H4 (cell line): ENCODE measurements around the gene ANKRD12. TPM values are rescaled to one million over a fixed set of nuclear protein-coding genes. Genes with fewer than 3 reads are reported as not detected.
A peak's percentile ranks its signal among the peaks of the same experiment; 100 is the strongest.

Experiments
- DNase-seq: peaks from one replicate; pipeline ENCODE4 v3.0.0-alpha.2; 2015; ENCODE audit warnings: low spot score
- total RNA-seq: library from RNA; depleted of rRNA; stranded (reverse); fragments of >200 nt; shearing (Covaris generic); gene quantifications from 2 replicates; pipeline ENCODE4 v1.2.3, GENCODE V29; 2014

ANKRD12 gene
- total RNA-seq, 1 experiment from 2014 or later = 5.1 TPM

- DNase-seq = no peak
These were observed 153.6 kb downstream of the ANKRD12 start for GRCh38 chr18:9290156-9290555.

- DNase-seq = no peak
These were observed 155.5 kb downstream of the ANKRD12 start for GRCh38 chr18:9292047-9292446.

- DNase-seq = no peak
These were observed 157.4 kb downstream of the ANKRD12 start for GRCh38 chr18:9293948-9294347.

GRCh38 chr18:9296233-9297006 lies 159.8 kb downstream of the ANKRD12 start:
- no peak for DNase-seq

- no peak for DNase-seq
These were observed 160.4 kb downstream of the ANKRD12 start for GRCh38 chr18:9297007-9297393.

GRCh38 chr18:9304388-9305070 lies 167.9 kb downstream of the ANKRD12 start:
- no peak for DNase-seq

- no peak for DNase-seq
These were observed 182.8 kb downstream of the ANKRD12 start for GRCh38 chr18:9319333-9319732.

GRCh38 chr18:9321017-9321452 lies 184.5 kb downstream of the ANKRD12 start:
- no peak for DNase-seq

GRCh38 chr18:9321736-9322135 lies 185.2 kb downstream of the ANKRD12 start:
- DNase-seq = no peak

- DNase-seq = no peak
These were observed 186.2 kb downstream of the ANKRD12 start for GRCh38 chr18:9322744-9323143.

GRCh38 chr18:9323750-9324445 lies 187.3 kb downstream of the ANKRD12 start:
- peak; percentile 73 for DNase-seq

GRCh38 chr18:9325716-9326115 lies 189.1 kb downstream of the ANKRD12 start:
- DNase-seq = no peak

GRCh38 chr18:9328776-9329175 lies 192.2 kb downstream of the ANKRD12 start:
- no peak for DNase-seq

GRCh38 chr18:9329471-9329870 lies 192.9 kb downstream of the ANKRD12 start:
- no peak for DNase-seq

GRCh38 chr18:9330419-9330818 lies 193.8 kb downstream of the ANKRD12 start:
- DNase-seq = no peak

- DNase-seq = no peak
These were observed 197.1 kb downstream of the ANKRD12 start for GRCh38 chr18:9333441-9334328.

- peak; percentile 79 for DNase-seq
These were observed 197.9 kb downstream of the ANKRD12 start, which contains the start of gene TWSG1 for GRCh38 chr18:9334329-9334972. TSS of gene TWSG1 (plus strand) at chr18:9334773. CDS start at chr18:9337230, 2,457 bp downstream.

GRCh38 chr18:9334973-9335696 lies 198.6 kb downstream of the ANKRD12 start:
- DNase-seq = no peak
